Endothelial cell (in vitro differentiated cells): ENCODE measurements around the gene LRTM2. TPM values are rescaled to one million over a fixed set of nuclear protein-coding genes. Genes with fewer than 3 reads are reported as not detected.

ENCODE experiments used
- DNase-seq: peaks from one replicate; pipeline ENCODE4 v3.0.0; 2021; ENCODE audit warnings: low spot score
- H3K27ac Mint-ChIP-seq: one replicate; pipeline ENCODE4 v1.8.0; 2021; ENCODE audit warnings: mixed read lengths, inconsistent platforms; ENCODE audit not compliant: unreplicated experiment
- H3K27me3 Mint-ChIP-seq: one replicate; pipeline ENCODE4 v1.8.0; 2021; ENCODE audit warnings: mild to moderate bottlenecking, moderate library complexity, mixed read lengths, inconsistent platforms; ENCODE audit not compliant: unreplicated experiment
- H3K36me3 Mint-ChIP-seq: one replicate; pipeline ENCODE4 v1.8.0; 2021; ENCODE audit warnings: mild to moderate bottlenecking, low read depth, mixed read lengths, inconsistent platforms; ENCODE audit not compliant: unreplicated experiment
- H3K4me1 Mint-ChIP-seq: one replicate; pipeline ENCODE4 v1.8.0; 2021; ENCODE audit warnings: mild to moderate bottlenecking, mixed read lengths, inconsistent platforms; ENCODE audit not compliant: unreplicated experiment
- H3K4me3 Mint-ChIP-seq: one replicate; pipeline ENCODE4 v1.8.0; 2021; ENCODE audit warnings: mild to moderate bottlenecking, mixed read lengths, inconsistent platforms; ENCODE audit not compliant: unreplicated experiment
- H3K9me3 Mint-ChIP-seq: one replicate; pipeline ENCODE4 v1.8.0; 2021; ENCODE audit warnings: mixed read lengths, inconsistent platforms; ENCODE audit not compliant: unreplicated experiment
- CTCF ChIP-seq: fragments of 200-600 bp; sonication (generic); IDR thresholded peaks from one replicate; pipeline ENCODE4 v1.5.0; 2021; ENCODE audit warnings: antibody characterized with exemption; ENCODE audit not compliant: unreplicated experiment
- total RNA-seq: library from RNA; stranded (reverse); fragmentation: NEBNext Ultra II Directional; extraction: Animal tissue kit (Norgen Biotek cat#: 25700); gene quantifications from one replicate; pipeline ENCODE4 v1.2.1, GENCODE V29; 2021; ENCODE audit not compliant: unreplicated experiment

The LRTM2 gene
- total RNA-seq, 1 donor from 2014 or later: not detected

DNA sequence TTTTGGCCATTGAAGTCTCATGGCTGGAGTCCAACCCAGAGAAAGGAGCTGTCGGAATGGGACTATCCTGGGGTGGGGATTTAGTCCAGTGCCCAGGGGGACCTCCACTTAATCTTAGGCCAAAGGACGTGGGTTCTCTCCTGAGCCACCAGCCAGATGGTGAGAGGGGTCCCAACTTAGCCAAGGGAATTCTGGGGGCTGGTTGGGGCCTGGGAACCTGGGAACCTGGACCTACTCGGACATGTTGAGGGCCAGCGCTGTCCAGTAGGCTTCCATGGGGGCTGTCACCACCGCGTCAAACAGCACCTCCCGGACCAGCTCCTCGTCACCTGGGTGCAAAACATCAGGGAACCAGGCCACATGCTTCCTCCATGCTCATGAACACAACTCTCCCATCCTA lies 33.4 kb downstream of the LRTM2 start:
- TF ChIP-seq CTCF: no peak
- no peak for DNase-seq

GRCh38 chr12:1855241-1855640 lies 34.9 kb downstream of the LRTM2 start:
- no peak for TF ChIP-seq CTCF
- Mint-ChIP-seq H3K27ac (no peak overlapping the region), H3K4me1 (no peaks in the 10 kb centered on the region), H3K27me3 (peaks cover 4% of the 10 kb centered on the region), H3K9me3 (peaks cover 14% of the 10 kb centered on the region), H3K36me3 (peaks cover 14% of the 10 kb centered on the region), H3K4me3 (no peak overlapping the region)
- no peak for DNase-seq

More for the DNA sequence above, 33.4 kb downstream of the LRTM2 start:
- Mint-ChIP-seq H3K27me3 (peaks cover 4% of the 10 kb centered on the region), H3K9me3 (peaks cover 14% of the 10 kb centered on the region), H3K4me3 (no peak overlapping the region), H3K27ac (no peak overlapping the region), H3K36me3 (peaks cover 14% of the 10 kb centered on the region), H3K4me1 (no peaks in the 10 kb centered on the region)

DNA sequence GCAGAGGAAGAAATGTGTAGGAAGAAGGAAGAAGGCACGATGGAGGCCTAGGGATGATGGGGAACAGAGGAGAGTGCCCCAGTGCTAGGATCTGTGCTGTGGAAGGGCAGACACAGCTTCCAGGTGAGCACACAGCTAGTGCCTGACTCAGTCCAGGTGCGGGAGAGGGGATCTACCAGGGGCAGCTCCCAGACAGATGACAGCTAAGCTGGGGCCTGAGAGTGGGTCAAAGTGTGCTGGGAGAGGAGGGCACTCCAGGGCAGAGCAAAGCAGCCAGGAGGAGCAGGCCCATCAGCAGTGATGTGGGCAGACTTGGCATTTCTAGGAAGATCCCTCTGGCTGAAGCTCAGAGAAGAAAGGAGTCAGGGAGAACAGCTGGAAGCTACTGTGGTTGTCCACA lies 36.7 kb downstream of the LRTM2 start:
- Mint-ChIP-seq H3K4me1 (no peaks in the 10 kb centered on the region), H3K36me3 (peaks cover 14% of the 10 kb centered on the region), H3K4me3 (no peak overlapping the region), H3K27me3 (peaks cover 3% of the 10 kb centered on the region), H3K9me3 (peaks cover 14% of the 10 kb centered on the region), H3K27ac (no peak overlapping the region)
- no peak for TF ChIP-seq CTCF
- DNase-seq: no peak

DNA sequence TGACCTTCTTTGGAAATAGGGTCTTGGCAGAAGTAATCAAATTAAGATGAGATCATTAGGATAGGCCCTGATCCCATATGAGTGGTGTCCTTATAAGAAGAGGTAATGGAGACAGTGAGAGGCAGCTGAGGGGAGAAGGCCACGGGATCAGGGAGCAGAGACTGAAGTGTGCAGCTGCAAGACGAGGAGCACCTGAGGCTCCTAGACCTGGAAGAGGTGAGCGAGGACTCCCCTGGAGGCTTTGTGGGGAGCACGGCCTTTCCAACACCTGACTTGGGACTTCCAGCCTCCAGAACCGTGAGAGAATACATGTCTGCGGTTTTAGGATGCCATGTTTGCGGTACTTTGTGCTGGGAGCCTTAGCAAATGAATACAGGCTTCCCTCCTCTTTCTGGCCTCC lies 37.5 kb downstream of the LRTM2 start:
- H3K4me3 Mint-ChIP-seq: no peak overlapping the region
- no peak overlapping the region for H3K27ac Mint-ChIP-seq
- H3K36me3 Mint-ChIP-seq: peaks cover 14% of the 10 kb centered on the region
- no peak for DNase-seq
- peaks cover 3% of the 10 kb centered on the region for H3K27me3 Mint-ChIP-seq
- no peaks in the 10 kb centered on the region for H3K4me1 Mint-ChIP-seq
- peaks cover 14% of the 10 kb centered on the region for H3K9me3 Mint-ChIP-seq
- no peak for TF ChIP-seq CTCF

- H3K4me1 Mint-ChIP-seq: no peaks in the 10 kb centered on the region
- peaks cover 14% of the 10 kb centered on the region for H3K9me3 Mint-ChIP-seq
- no peak for DNase-seq
- H3K36me3 Mint-ChIP-seq: peaks cover 11% of the 10 kb centered on the region
- H3K27ac Mint-ChIP-seq: no peak overlapping the region
- H3K27me3 Mint-ChIP-seq: peaks cover 3% of the 10 kb centered on the region
- no peak for TF ChIP-seq CTCF
- H3K4me3 Mint-ChIP-seq: no peak overlapping the region
Observed at GRCh38 chr12:1858456-1858855, 38.1 kb downstream of the LRTM2 start.
